Skeletal muscle satellite cell (primary cell): ENCODE measurements around the gene ANO1.

ENCODE experiments used
- H3K27me3 ChIP-seq: 2 replicates; pipeline ENCODE4 v1.7.0; 2013; ENCODE audit warnings: low read length; ENCODE audit not compliant: control insufficient read depth, insufficient read depth
- H3K36me3 ChIP-seq: 2 replicates; pipeline ENCODE4 v1.7.0; 2013; ENCODE audit warnings: mild to moderate bottlenecking, control low read depth, low read length; ENCODE audit not compliant: insufficient read depth
- H3K4me1 ChIP-seq: 2 replicates; pipeline ENCODE4 v1.7.0; 2013; ENCODE audit warnings: low read length; ENCODE audit not compliant: control insufficient read depth, insufficient read depth
- H3K4me2 ChIP-seq: 2 replicates; pipeline ENCODE4 v1.7.0; 2013; ENCODE audit warnings: mild to moderate bottlenecking, low read length
- H3K4me3 ChIP-seq: 2 replicates; pipeline ENCODE4 v1.7.0; 2013; ENCODE audit warnings: low read length
- H3K9ac ChIP-seq: 2 replicates; pipeline ENCODE4 v1.7.0; 2013; ENCODE audit warnings: mild to moderate bottlenecking, low read depth, low read length, moderate library complexity
- H3K9me3 ChIP-seq: replicated peaks from 2 replicates; pipeline ENCODE4 v1.7.0; 2013; ENCODE audit warnings: mild to moderate bottlenecking, control low read depth, low read length

ANO1 gene

DNA sequence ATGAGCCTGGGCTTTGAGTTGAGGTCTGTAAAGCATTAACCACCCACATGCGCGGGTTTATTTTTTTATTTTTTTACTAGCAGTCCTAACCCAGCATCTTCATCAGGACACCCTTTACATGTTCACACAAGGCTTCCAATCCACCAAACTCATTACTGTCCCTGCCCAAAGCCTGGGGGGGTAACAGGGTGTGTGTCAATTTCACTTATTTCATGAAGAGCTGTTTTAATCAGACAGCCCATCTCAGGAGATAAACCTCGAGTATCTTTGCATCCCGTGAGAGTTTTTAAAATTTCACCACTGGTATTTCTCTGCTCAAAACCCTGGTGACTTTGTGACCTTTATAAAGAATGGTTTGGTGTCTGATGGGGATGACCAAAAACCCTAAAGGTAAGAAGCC is 45.6 kb downstream of the ANO1 start:
- peaks cover 9% of the 10 kb centered on the region for H3K4me1 ChIP-seq
- H3K4me2 ChIP-seq: no peak overlapping the region
- H3K36me3 ChIP-seq: no peaks in the 10 kb centered on the region
- no peaks in the 10 kb centered on the region for H3K9me3 ChIP-seq
- H3K4me3 ChIP-seq: no peak overlapping the region
- H3K9ac ChIP-seq: no peak overlapping the region
- peaks cover 22% of the 10 kb centered on the region for H3K27me3 ChIP-seq

GRCh38 chr11:70124321-70125000 is 46.3 kb downstream of the ANO1 start:
- H3K9ac ChIP-seq: no peak overlapping the region
- no peaks in the 10 kb centered on the region for H3K9me3 ChIP-seq
- no peaks in the 10 kb centered on the region for H3K36me3 ChIP-seq
- H3K4me3 ChIP-seq: no peak overlapping the region
- H3K27me3 ChIP-seq: peaks cover 26% of the 10 kb centered on the region
- H3K4me2 ChIP-seq: no peak overlapping the region
- H3K4me1 ChIP-seq: peaks cover 9% of the 10 kb centered on the region

- Histone ChIP-seq H3K4me2 (no peak overlapping the region), H3K27me3 (peaks cover 26% of the 10 kb centered on the region)
These were observed 48.4 kb downstream of the ANO1 start for GRCh38 chr11:70126494-70126893.

DNA sequence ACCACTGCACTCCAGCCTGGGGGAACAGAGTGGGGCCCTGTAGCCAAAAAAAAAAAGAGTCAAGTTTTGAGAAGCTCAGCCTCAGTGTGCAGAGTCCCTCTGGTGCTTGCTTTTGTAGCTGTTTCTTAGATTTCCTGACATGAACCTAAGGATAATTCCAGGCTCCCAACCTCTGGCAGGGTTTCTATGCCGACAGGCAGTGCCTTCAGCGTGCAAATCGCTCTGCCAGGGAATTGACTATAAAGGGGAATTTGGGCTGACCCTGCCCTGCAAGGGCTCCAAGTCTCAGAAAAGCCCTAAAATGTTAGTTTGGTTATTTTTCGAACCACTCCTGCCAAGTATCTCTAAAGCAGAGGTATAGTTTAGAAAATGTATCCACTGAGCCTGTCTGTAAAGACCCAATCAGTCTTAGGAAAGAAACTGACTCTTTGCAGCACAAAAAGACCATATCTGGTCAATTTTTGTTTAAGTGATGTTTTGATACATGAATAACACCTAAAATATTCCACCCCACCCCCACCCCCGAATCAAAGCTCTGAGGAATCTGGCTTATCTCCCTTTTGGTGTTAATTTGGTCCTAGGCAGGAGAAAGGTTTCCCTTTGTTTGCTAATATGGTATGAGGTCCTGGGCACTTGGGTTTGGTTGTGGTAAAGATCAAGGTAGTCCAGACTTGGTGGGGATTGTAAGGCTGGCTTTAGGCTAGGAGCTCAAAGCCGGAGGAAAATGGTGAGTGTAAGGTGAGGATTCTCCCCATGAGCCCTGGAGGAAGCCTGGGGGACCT is 49.7 kb downstream of the ANO1 start:
- Histone ChIP-seq H3K9ac (no peak overlapping the region), H3K4me3 (no peak overlapping the region), H3K27me3 (peaks cover 22% of the 10 kb centered on the region), H3K4me2 (no peak overlapping the region), H3K4me1 (peaks cover 9% of the 10 kb centered on the region), H3K9me3 (no peaks in the 10 kb centered on the region), H3K36me3 (no peaks in the 10 kb centered on the region)

More at GRCh38 chr11:70126494-70126893, 48.4 kb downstream of the ANO1 start:
- Histone ChIP-seq H3K9me3 (no peaks in the 10 kb centered on the region), H3K4me1 (peaks cover 9% of the 10 kb centered on the region), H3K4me3 (no peak overlapping the region), H3K36me3 (no peaks in the 10 kb centered on the region), H3K9ac (no peak overlapping the region)

DNA sequence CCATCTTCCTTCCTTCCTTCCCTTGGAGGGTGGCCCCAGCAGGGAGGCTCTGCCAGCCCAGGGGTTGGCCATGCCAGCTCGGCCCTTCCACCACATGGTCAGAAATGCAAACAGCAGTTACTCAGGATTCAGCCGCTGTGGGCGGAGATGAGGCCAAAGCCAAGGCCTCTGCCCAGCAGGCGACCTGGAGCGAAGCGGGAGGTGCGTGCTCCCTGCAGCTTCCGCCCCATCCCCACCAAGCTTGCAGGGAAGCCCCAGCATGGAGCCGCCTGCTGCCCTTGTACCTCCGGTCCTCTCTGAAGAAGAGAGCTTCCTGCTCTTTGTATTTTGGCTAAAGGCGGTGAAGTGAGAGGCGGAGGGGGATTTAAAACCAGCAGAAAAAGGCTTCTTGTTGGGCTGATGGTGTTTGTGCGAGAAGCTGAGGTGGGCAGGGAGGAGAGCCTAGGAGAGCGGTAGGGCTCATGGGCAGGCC is 50.4 kb downstream of the ANO1 start:
- peaks cover 9% of the 10 kb centered on the region for H3K4me1 ChIP-seq
- H3K9me3 ChIP-seq: no peaks in the 10 kb centered on the region
- peaks cover 16% of the 10 kb centered on the region for H3K27me3 ChIP-seq
- H3K9ac ChIP-seq: no peak overlapping the region
- no peaks in the 10 kb centered on the region for H3K36me3 ChIP-seq
- H3K4me3 ChIP-seq: no peak overlapping the region
- H3K4me2 ChIP-seq: no peak overlapping the region

GRCh38 chr11:70129051-70129592 is 51.0 kb downstream of the ANO1 start:
- Histone ChIP-seq H3K36me3 (no peaks in the 10 kb centered on the region), H3K4me3 (no peak overlapping the region), H3K4me1 (peaks cover 9% of the 10 kb centered on the region), H3K27me3 (peaks cover 14% of the 10 kb centered on the region), H3K9me3 (no peaks in the 10 kb centered on the region), H3K4me2 (no peak overlapping the region), H3K9ac (no peak overlapping the region)

GRCh38 chr11:70130636-70131035 is 52.5 kb downstream of the ANO1 start:
- Histone ChIP-seq H3K4me3 (no peak overlapping the region), H3K36me3 (no peaks in the 10 kb centered on the region), H3K4me2 (no peak overlapping the region), H3K4me1 (peaks cover 9% of the 10 kb centered on the region), H3K27me3 (peaks cover 21% of the 10 kb centered on the region), H3K9me3 (no peaks in the 10 kb centered on the region), H3K9ac (no peak overlapping the region)

- peaks cover 21% of the 10 kb centered on the region for H3K27me3 ChIP-seq
- H3K4me1 ChIP-seq: peaks cover 9% of the 10 kb centered on the region
- no peak overlapping the region for H3K9ac ChIP-seq
- no peak overlapping the region for H3K4me2 ChIP-seq
- H3K4me3 ChIP-seq: no peak overlapping the region
- no peaks in the 10 kb centered on the region for H3K36me3 ChIP-seq
- no peaks in the 10 kb centered on the region for H3K9me3 ChIP-seq
These were observed 53.6 kb downstream of the ANO1 start for GRCh38 chr11:70131606-70132190.

- Histone ChIP-seq H3K4me3 (no peak overlapping the region), H3K36me3 (no peaks in the 10 kb centered on the region), H3K4me2 (no peak overlapping the region), H3K4me1 (peaks cover 7% of the 10 kb centered on the region), H3K9me3 (no peaks in the 10 kb centered on the region), H3K27me3 (peaks cover 21% of the 10 kb centered on the region), H3K9ac (no peak overlapping the region)
These were observed 54.5 kb downstream of the ANO1 start for GRCh38 chr11:70132641-70133040.

GRCh38 chr11:70133771-70134335 is 55.7 kb downstream of the ANO1 start:
- H3K4me1 ChIP-seq: no peaks in the 10 kb centered on the region
- no peaks in the 10 kb centered on the region for H3K9me3 ChIP-seq
- H3K27me3 ChIP-seq: peaks cover 20% of the 10 kb centered on the region
- no peak overlapping the region for H3K9ac ChIP-seq
- no peaks in the 10 kb centered on the region for H3K36me3 ChIP-seq
- H3K4me3 ChIP-seq: no peak overlapping the region
- no peak overlapping the region for H3K4me2 ChIP-seq

GRCh38 chr11:70134490-70134889 is 56.4 kb downstream of the ANO1 start:
- Histone ChIP-seq H3K27me3 (peaks cover 17% of the 10 kb centered on the region), H3K9ac (no peak overlapping the region), H3K36me3 (no peaks in the 10 kb centered on the region), H3K4me2 (no peak overlapping the region), H3K4me3 (no peak overlapping the region), H3K4me1 (no peaks in the 10 kb centered on the region), H3K9me3 (no peaks in the 10 kb centered on the region)
